ENCODE measurements around the gene FLT3.

Gene FLT3

DNA sequence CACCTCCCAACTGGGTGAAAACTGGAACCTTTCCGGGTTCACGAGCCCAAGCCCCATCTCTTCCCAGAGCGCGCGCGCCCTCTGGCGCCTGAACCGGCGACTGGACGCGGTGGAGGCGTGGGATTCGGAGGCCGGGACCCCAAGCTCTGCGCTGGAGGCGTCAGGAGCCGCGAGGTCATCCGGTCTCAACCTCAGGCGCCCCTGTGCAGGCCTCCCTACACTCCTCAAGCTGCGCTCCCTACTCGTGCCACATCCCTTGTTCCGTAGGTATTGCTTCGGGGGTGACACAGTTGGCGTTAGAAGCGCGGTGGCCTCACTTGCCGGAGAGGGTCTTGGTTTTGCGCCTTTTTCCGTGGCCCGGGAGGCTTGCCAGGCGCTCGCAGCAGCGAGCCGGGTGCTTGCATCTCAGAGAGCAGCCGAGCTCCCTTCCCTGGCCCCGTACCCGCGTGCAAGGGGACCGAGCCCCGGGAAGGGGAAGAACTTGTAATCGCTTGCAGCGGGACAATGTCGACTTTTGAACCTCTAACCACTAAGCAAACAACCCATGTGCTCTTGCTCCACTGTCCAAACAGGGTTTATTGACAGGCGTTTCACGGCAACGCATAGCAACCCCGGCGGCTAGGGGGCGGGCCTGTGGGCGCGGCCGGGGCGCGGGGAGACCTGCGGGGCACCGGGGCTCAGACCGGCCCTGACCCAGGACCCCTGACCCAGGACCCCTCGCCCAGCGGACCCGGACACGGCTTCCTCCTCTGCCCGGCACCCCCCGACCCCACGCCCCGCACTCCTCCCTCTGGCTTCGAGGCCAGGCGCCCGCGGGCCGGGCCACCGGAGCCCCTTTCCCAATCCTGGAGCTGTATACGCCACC is 139.8 kb downstream of the FLT3 start:
- DNase-seq (ENCODE audit: low read depth): peak; percentile 18

DNA sequence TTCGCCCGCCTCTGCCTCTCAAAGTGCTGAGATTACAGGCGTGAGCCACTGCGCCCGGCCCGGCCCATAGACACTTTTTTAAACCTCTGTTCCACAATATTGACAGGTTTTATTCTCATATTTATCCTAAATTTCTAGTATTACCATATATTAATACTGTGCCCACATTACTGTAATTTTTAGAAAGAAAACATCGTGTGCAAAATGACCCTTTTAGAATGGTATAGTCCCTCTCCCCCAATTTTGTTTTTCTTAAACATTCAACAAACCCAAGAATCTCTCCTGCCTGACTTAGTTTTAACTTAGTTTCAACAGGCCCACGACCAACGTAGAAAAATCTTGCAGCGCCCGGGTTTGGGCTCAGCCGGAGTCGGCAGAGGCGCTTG is 140.4 kb downstream of the FLT3 start:
- no peak for DNase-seq (ENCODE audit: low read depth)

DNA sequence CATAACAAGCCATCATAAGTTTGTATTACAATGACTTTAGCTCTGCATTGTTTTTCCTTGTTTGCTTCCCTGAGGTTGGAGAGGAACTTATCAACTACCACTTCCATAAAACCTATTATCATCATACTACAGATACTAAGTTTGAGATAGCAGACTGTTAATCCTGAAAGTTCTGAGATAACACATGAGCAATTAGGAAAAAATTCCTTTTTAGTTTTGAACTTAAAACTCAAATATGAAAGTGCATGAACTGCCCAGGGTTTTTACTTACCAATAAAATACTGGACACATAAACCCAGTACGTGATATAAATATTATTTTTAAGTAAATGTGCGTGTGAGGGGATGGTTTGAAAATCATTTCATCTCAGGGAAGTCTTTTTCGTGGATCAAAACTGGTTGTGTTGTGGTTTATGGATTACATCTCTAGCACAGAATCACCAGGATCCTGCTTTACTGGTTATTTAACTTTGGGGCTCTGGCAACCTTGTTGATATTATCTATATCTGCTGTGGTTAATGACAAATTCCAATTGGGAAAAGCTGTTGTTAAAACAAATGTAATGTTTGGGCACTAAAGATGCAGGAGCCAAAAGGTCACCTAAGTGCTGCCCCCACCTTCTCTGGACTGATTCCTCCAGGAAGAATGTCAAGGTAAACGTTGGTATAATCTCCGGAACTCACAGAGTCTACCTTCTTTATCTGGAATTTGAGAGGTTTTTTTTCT is 143.6 kb downstream of the FLT3 start:
- no peak for DNase-seq (ENCODE audit: low read depth)

DNA sequence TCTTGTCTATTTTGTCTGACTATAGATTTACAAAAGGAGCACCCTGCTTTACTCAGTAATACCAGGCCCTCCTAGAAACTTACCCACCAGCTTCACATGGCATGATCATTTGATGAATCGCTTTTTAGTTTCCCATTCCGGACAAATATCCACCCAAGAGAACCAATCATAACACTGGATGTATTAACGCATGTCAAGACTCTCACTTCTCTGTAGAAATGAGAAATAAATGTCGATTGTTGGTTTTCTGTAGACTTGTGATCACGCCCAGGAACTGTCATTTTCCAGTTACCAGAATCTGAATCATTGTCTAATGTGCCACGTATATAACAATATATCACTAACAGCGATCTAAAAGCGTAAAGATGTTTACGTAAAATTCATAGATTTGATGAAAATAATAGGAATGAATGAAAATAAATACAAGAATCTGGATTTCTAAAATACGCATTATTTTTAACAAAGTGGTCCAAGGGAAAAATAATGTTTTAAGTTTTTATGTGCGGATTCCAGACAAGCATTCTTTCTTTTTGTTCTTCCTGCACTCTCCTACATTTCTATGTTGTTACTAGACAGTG is 145.3 kb downstream of the FLT3 start:
- no peak for DNase-seq (ENCODE audit: low read depth)

DNA sequence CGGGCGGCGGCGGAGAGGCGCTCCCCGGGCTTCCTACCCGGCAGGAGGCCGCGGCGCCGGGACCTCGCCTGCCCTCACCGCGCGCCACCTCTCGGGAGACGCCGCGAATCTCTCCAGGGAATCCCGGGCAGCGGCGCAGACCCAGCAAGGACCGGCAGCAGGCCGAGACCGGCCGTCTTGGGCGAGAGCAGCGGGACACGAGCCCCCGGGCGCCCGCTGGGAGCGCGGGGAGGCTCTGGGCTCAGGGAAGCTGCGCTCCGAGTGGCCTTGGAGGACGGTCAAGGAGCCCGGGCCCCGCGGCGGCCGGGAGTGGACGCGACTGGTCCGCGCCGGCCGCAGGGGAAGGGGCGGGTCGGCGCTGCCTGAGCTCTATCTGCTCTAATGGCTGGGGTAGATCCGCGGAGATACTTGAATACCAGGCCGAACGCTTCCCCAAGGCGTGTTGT is 145.9 kb downstream of the FLT3 start:
- peak; percentile 31 for DNase-seq (ENCODE audit: low read depth)

DNA sequence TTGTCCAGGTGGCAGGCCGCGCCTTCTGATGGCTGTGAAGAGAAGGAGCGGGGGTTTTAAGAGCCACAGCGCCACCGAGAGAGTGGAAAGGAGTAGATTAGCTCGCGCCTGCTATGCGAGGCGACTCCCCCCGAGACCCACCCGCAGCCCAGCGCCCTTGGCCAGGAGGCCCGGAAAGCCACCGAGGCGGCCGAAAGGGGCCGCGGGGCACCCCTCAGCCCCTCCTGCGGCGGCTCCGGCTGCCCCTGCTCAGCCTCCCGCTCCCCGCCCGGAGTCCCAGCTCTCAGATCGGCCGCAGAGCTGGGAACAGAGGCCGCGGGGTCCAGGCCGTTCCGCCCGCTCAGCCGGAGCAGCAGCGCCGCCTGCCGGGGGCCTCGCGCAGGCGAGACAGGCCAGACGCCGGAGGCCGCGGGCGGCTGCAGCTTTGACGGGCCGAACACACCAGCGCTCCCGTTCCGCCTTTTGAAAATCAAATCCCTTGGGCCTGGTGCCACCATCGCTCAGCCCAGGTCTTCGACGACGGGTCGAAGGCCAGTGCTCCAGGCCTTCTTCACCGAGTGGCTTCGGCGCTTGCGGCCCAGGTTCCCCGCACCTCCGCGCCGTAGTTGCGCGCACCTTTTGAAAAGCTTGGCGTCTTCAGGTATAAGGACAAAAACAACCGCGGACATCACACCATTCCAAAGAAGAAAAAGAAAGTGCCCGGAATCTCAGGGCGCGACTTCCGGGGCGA is 146.5 kb downstream of the FLT3 start:
- peak; percentile 54 for DNase-seq (ENCODE audit: low read depth)

Measured in amniotic epithelial cell (primary cell).